IMR-90 (cell line): ENCODE data around the gene ANO1. TPM values are rescaled to one million over a fixed set of nuclear protein-coding genes. Genes with fewer than 3 reads are reported as not detected.
A peak's percentile ranks its signal among the peaks of the same experiment; 100 is the strongest.

ENCODE experiments used
- ATAC-seq: fragments of 200-7000 bp; cut with Tn5 transposase; 2 replicates; pipeline ENCODE4 v1.9.1; 2020; ENCODE audit warnings: low read depth, mild to moderate bottlenecking, moderate library complexity
- BruUV-seq: library from RNA; stranded (reverse); fragments of 400-500 nt; replicated peaks from 2 replicates; lab custom pipeline; 2021; lab: Mats Ljungman, UMichigan
- CTCF ChIA-PET: fragments of 300-600 bp; formaldehyde crosslinking; extraction: SDS; loops from one replicate; lab custom pipeline; 2021; ENCODE audit warnings: antibody characterized with exemption; lab: Yijun Ruan, JAX
- POLR2A ChIA-PET: fragments of 300-600 bp; sonication (Branson Sonifier 250); formaldehyde crosslinking; loops from one replicate; lab custom pipeline; 2022; ENCODE audit warnings: antibody characterized with exemption; ENCODE audit not compliant: unreplicated experiment; lab: Charles Lee
- DNase-seq: peaks from one replicate; pipeline ENCODE4 v3.0.0; 2013
- H2AFZ ChIP-seq: replicated peaks from 2 replicates; pipeline ENCODE3; 2013; ENCODE audit warnings: low read length, mild to moderate bottlenecking; ENCODE audit not compliant: poor library complexity
- H2AK5ac ChIP-seq: 2 replicates; pipeline ENCODE4 v1.6.1; 2013; ENCODE audit warnings: low read depth, low read length, inconsistent platforms
- H2AK9ac ChIP-seq: replicated peaks from 2 replicates; pipeline ENCODE3; 2013; ENCODE audit warnings: mild to moderate bottlenecking, low read depth, low read length, moderate library complexity; ENCODE audit not compliant: poor library complexity
- H2BK120ac ChIP-seq: 2 replicates; pipeline ENCODE4 v1.6.1; 2013; ENCODE audit warnings: low read depth, low read length, inconsistent platforms
- H2BK15ac ChIP-seq: 3 replicates; pipeline ENCODE4 v1.6.1; 2013; ENCODE audit warnings: low read depth, low read length, inconsistent platforms
- H2BK20ac ChIP-seq: 2 replicates; pipeline ENCODE4 v1.6.1; 2013; ENCODE audit warnings: low read depth, mild to moderate bottlenecking, inconsistent platforms, low read length, moderate library complexity
- H2BK5ac ChIP-seq: 2 replicates; pipeline ENCODE4 v1.6.1; 2013; ENCODE audit warnings: mild to moderate bottlenecking, low read depth, low read length, inconsistent platforms; ENCODE audit not compliant: poor library complexity, severe bottlenecking
- H3K14ac ChIP-seq: replicated peaks from 2 replicates; pipeline ENCODE4 v1.6.1; 2013; ENCODE audit warnings: low read depth, low read length, inconsistent platforms
- H3K18ac ChIP-seq: 2 replicates; pipeline ENCODE4 v1.6.1; 2013; ENCODE audit warnings: low read depth, low read length, control low read depth
- H3K23ac ChIP-seq: 2 replicates; pipeline ENCODE4 v1.6.1; 2013; ENCODE audit warnings: low read depth, low read length, inconsistent platforms
- H3K27ac ChIP-seq: 2 replicates; pipeline ENCODE4 v1.5.1; 2013; ENCODE audit warnings: mild to moderate bottlenecking, control low read depth, low read length; ENCODE audit not compliant: insufficient read depth
- H3K27me3 ChIP-seq: 2 replicates; pipeline ENCODE4 v1.6.1; 2013; ENCODE audit warnings: low read length; ENCODE audit not compliant: control insufficient read depth, insufficient read depth
- H3K36me3 ChIP-seq: 2 replicates; pipeline ENCODE4 v1.6.1; 2013; ENCODE audit warnings: low read length, mixed read lengths; ENCODE audit not compliant: control insufficient read depth, insufficient read depth
- H3K4ac ChIP-seq: 2 replicates; pipeline ENCODE4 v1.6.1; 2013; ENCODE audit warnings: low read depth, low read length, inconsistent platforms
- H3K4me1 ChIP-seq: 2 replicates; pipeline ENCODE4 v1.6.1; 2013; ENCODE audit warnings: low read length, mixed read lengths; ENCODE audit not compliant: control insufficient read depth, insufficient read depth
- H3K4me2 ChIP-seq: 2 replicates; pipeline ENCODE4 v1.6.1; 2013; ENCODE audit warnings: low read depth, mild to moderate bottlenecking, control low read depth, low read length, moderate library complexity
- H3K4me3 ChIP-seq: 2 replicates; pipeline ENCODE4 v1.5.1; 2013; ENCODE audit warnings: low read depth, mild to moderate bottlenecking, control low read depth, low read length, moderate library complexity; ENCODE audit not compliant: insufficient read depth
- H3K56ac ChIP-seq: 2 replicates; pipeline ENCODE4 v1.6.1; 2013; ENCODE audit warnings: low read length, inconsistent platforms; ENCODE audit not compliant: insufficient read depth; ENCODE audit errors: extremely low read depth
- H3K79me1 ChIP-seq, 2 experiments: 2 replicates each; pipeline ENCODE4 v1.6.1; 2013; ENCODE audit warnings: low read length in 2 of 2, inconsistent platforms in 1 of 2, low read depth in 1 of 2
- H3K9ac ChIP-seq: 2 replicates; pipeline ENCODE4 v1.6.1; 2013; ENCODE audit warnings: low read depth, low read length, control low read depth
- H3K9me1 ChIP-seq: 2 replicates; pipeline ENCODE4 v1.6.1; 2013; ENCODE audit warnings: low read length, inconsistent platforms; ENCODE audit not compliant: insufficient read depth
- H3K9me3 ChIP-seq: 2 replicates; pipeline ENCODE4 v1.6.1; 2013; ENCODE audit warnings: low read length; ENCODE audit not compliant: control insufficient read depth, insufficient read depth
- H4K20me1 ChIP-seq: 2 replicates; pipeline ENCODE4 v1.6.1; 2013; ENCODE audit warnings: low read length, inconsistent platforms; ENCODE audit not compliant: insufficient read depth
- H4K5ac ChIP-seq: 2 replicates; pipeline ENCODE4 v1.6.1; 2013; ENCODE audit warnings: mild to moderate bottlenecking, low read depth, low read length, control low read depth
- H4K8ac ChIP-seq, 2 experiments: 2 replicates each; pipeline ENCODE4 v1.6.1; 2013; ENCODE audit warnings: low read depth in 2 of 2, low read length in 2 of 2, control low read depth in 1 of 2, inconsistent platforms in 1 of 2
- H4K91ac ChIP-seq: 2 replicates; pipeline ENCODE4 v1.6.1; 2013; ENCODE audit warnings: low read depth, low read length, inconsistent platforms; ENCODE audit not compliant: insufficient read depth
- CEBPB ChIP-seq: IDR thresholded peaks from 2 replicates; pipeline ENCODE4 v1.6.1; 2012; ENCODE audit warnings: low read depth, low read length, improper control_type of control experiment
- CHD1 ChIP-seq: IDR thresholded peaks from 2 replicates; pipeline ENCODE4 v1.6.1; 2012; ENCODE audit warnings: low read depth, low read length, improper control_type of control experiment
- MXI1 ChIP-seq: IDR thresholded peaks from 2 replicates; pipeline ENCODE4 v1.6.1; 2012; ENCODE audit warnings: low read depth, mild to moderate bottlenecking, low read length, moderate library complexity, borderline replicate concordance
- NFE2L2 ChIP-seq: fragments of 150-350 bp; IDR thresholded peaks from 2 replicates; pipeline ENCODE4 v1.6.1; 2016; ENCODE audit warnings: low read depth, mild to moderate bottlenecking, low read length
- RAD21 ChIP-seq: IDR thresholded peaks from 2 replicates; pipeline ENCODE4 v1.6.1; 2012; ENCODE audit warnings: low read length, improper control_type of control experiment
- RCOR1 ChIP-seq: IDR thresholded peaks from 2 replicates; pipeline ENCODE4 v1.6.1; 2012; ENCODE audit warnings: mild to moderate bottlenecking, low read length, improper control_type of control experiment; ENCODE audit not compliant: insufficient replicate concordance
- RFX5 ChIP-seq: IDR thresholded peaks from 2 replicates; pipeline ENCODE4 v1.8.0; 2012; ENCODE audit warnings: low read depth, mild to moderate bottlenecking, low read length, moderate library complexity
- SMC3 ChIP-seq: fragments of 150-350 bp; IDR thresholded peaks from 2 replicates; pipeline ENCODE4 v1.6.1; 2016; ENCODE audit warnings: low read depth, mild to moderate bottlenecking, antibody characterized with exemption, low read length, moderate library complexity
- WGBS, 2 experiments: methylation state at CpG; one replicate each; pipeline versions ENCODE4 v1.1.5 to v1.1.7; 2013; ENCODE audit warnings: missing lambda C conversion rate in 2 of 2; ENCODE audit not compliant: insufficient read length in 1 of 2; ENCODE audit errors: extremely low coverage in 2 of 2; 5-methylcytosine and 5-hydroxymethylcytosine counted together
- dilution Hi-C: fragments of 300-500 bp; cut with HindIII; formaldehyde crosslinking; loops from one replicate; pipeline ENCODE4 v1.14.3; 2018; ENCODE audit warnings: low sequenced_read_pairs; ENCODE audit not compliant: unreplicated experiment
- in situ Hi-C: fragments of 300-500 bp; cut with MboI; formaldehyde crosslinking; loops from 3 replicates; pipeline ENCODE4 v1.14.3; 2019; ENCODE audit warnings: low sequenced_read_pairs, inconsistent platforms, mixed read lengths
- intact Hi-C: fragments of 100-400 bp; cut with micrococcal nuclease; formaldehyde crosslinking; loops from 2 replicates; pipeline ENCODE4 v1.10.0; 2022
- polyA plus RNA-seq, 3 experiments: library from polyadenylated mRNA; depleted of rRNA; stranded (reverse); fragments of >200 nt; gene quantifications; 2 replicates each; pipeline ENCODE4 v1.2.3, GENCODE V29; 2012; ENCODE audit warnings: low replicate concordance in 1 of 3
- total RNA-seq: library from RNA; depleted of rRNA; stranded (reverse); fragments of >200 nt; gene quantifications from 2 replicates; pipeline ENCODE4 v1.2.3, GENCODE V29; 2012
- TF ChIP-seq, protein P1 (sequence below): fragments of 150-350 bp; IDR thresholded peaks from 2 replicates; pipeline ENCODE4 v1.6.1; 2017; ENCODE audit warnings: mild to moderate bottlenecking, antibody characterized with exemption, low read length, low read depth
- TF ChIP-seq, protein P2 (sequence below): fragments of 150-350 bp; IDR thresholded peaks from 2 replicates; pipeline ENCODE4 v1.6.1; 2016; ENCODE audit warnings: low read depth, mild to moderate bottlenecking, low read length, moderate library complexity, borderline replicate concordance

The ANO1 gene
- total and polyA plus RNA-seq, 2 of the 4 experiments (the other 2 are of a cell fraction), result 4.1 to 10.7 TPM

GRCh38 chr11:70074746-70075145, 3.4 kb upstream of the ANO1 start:
- Histone ChIP-seq H4K91ac (no peak overlapping the region), H4K5ac (no peak overlapping the region), H2BK15ac (no peak overlapping the region), H3K36me3 (no peaks in the 10 kb centered on the region), H2BK120ac (no peak overlapping the region), H3K9me1 (no peaks in the 10 kb centered on the region), H2AFZ (peak overlapping the region; percentile 8), H3K4me2 (no peak overlapping the region), H3K14ac (no peak overlapping the region), H4K20me1 (no peaks in the 10 kb centered on the region), H2AK5ac (0 out of 2 replicates have a peak overlapping the region, but pooled peaks have one; percentile 24), H3K9ac (no peak overlapping the region), H4K8ac (no peak overlapping the region), H3K9me3 (no peaks in the 10 kb centered on the region), H2BK5ac (no peak overlapping the region), H3K27ac (no peak overlapping the region), H3K56ac (no peak overlapping the region), H3K4ac (no peak overlapping the region), H3K4me1 (peaks cover 9% of the 10 kb centered on the region), H3K4me3 (no peak overlapping the region), H3K27me3 (no peaks in the 10 kb centered on the region; the same call in 1 of the 2 replicates), H2AK9ac (no peak overlapping the region), H3K18ac (no peak overlapping the region), H2BK20ac (no peak overlapping the region), H3K79me1 (peaks cover 2 to 9% of the 10 kb centered on the region in 2 experiments; a peak in 2 of 4 replicates), H3K23ac (no peak overlapping the region)
- ATAC-seq (no peak), DNase-seq (no peak)
- ChIA-PET CTCF (interaction anchor here (1.7 kb wide), 1 partner anchor 8 kb away, joined by 6 read pairs; no protein-coding TSS in a partner anchor), POLR2A (no interaction called here)
- intact Hi-C loops, result loop anchor here (5.0 kb wide), 2 partner anchors 137 to 157 kb away; no protein-coding TSS in a partner anchor
- 88% methylated on average over 5 of the region's 8 CpGs; no CpG with 5 or more reads in 1 of the 2 experiments for WGBS, 2 experiments
- no peak for TF ChIP-seq RCOR1
- no peak for TF ChIP-seq RAD21
- TF ChIP-seq MXI1, result no peak
- no peak for TF ChIP-seq NFE2L2
- no peak for TF ChIP-seq CEBPB
- TF ChIP-seq, protein P1, sequence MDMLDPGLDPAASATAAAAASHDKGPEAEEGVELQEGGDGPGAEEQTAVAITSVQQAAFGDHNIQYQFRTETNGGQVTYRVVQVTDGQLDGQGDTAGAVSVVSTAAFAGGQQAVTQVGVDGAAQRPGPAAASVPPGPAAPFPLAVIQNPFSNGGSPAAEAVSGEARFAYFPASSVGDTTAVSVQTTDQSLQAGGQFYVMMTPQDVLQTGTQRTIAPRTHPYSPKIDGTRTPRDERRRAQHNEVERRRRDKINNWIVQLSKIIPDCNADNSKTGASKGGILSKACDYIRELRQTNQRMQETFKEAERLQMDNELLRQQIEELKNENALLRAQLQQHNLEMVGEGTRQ, result no peak
- no peak for TF ChIP-seq RFX5
- TF ChIP-seq, protein P2, sequence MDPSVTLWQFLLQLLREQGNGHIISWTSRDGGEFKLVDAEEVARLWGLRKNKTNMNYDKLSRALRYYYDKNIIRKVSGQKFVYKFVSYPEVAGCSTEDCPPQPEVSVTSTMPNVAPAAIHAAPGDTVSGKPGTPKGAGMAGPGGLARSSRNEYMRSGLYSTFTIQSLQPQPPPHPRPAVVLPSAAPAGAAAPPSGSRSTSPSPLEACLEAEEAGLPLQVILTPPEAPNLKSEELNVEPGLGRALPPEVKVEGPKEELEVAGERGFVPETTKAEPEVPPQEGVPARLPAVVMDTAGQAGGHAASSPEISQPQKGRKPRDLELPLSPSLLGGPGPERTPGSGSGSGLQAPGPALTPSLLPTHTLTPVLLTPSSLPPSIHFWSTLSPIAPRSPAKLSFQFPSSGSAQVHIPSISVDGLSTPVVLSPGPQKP, result no peak
- no peak for TF ChIP-seq SMC3
- TF ChIP-seq CHD1, result no peak
- in situ Hi-C loops, result no loop called here
- dilution Hi-C loops, result no loop called here
- no TSS peak for BruUV-seq
